Measurements from ENCODE around the gene VSTM4. TPM values are rescaled to one million over a fixed set of nuclear protein-coding genes. Genes with fewer than 3 reads are reported as not detected.

VSTM4 gene
- total and polyA plus RNA-seq, 2 experiments from 2014 or later, result 0.21 to 0.66 TPM

GRCh38 chr10:49153115-49153514, 37.8 kb upstream of the VSTM4 start:
- DNase-seq (ENCODE audit: low spot score) (no peak), ATAC-seq (no peak)
- Mint-ChIP-seq H3K36me3 (ENCODE audit: low read depth) (peaks cover 5% of the 10 kb centered on the region; the same call in 2 of the 3 replicates), H3K27me3 (ENCODE audit: insufficient read depth, low read depth, poor library complexity) (peaks cover 2% of the 10 kb centered on the region), H3K4me3 (no peak overlapping the region), H3K4me1 (peaks cover 8% of the 10 kb centered on the region), H3K27ac (no peak overlapping the region), H3K9me3 (peaks cover 7% of the 10 kb centered on the region)
- Histone ChIP-seq H3K9me2 (ENCODE audit: insufficient read depth) (peaks cover 21% of the 10 kb centered on the region; the same call in 1 of the 2 replicates), H2AFZ (no peak overlapping the region), H4K20me1 (replicated peaks; ENCODE audit: insufficient read depth) (no peaks in the 10 kb centered on the region), H3K79me2 (replicated peaks; ENCODE audit: insufficient read depth) (no peaks in the 10 kb centered on the region), H3K27me3 (ENCODE audit: insufficient read depth) (no peaks in the 10 kb centered on the region), H3K4me3 (no peak overlapping the region), H3F3A (replicated peaks; ENCODE audit: low read depth) (no peaks in the 10 kb centered on the region), H3K27ac (ENCODE audit: low read depth) (no peak overlapping the region), H3K4me2 (no peak overlapping the region), H3K4me1 (ENCODE audit: insufficient read depth) (peaks cover 10% of the 10 kb centered on the region; the same call in 1 of the 2 replicates), H3K36me3 (ENCODE audit: insufficient read depth) (no peaks in the 10 kb centered on the region)
- TF ChIP-seq CTCF (conservative IDR thresholded peaks at IDR 0.05; ENCODE audit: low read depth in 2 of 2), result no peak
- TF ChIP-seq STAT1 (IDR thresholded peaks at IDR 0.05; ENCODE audit: unreplicated experiment), result no peak
- TF ChIP-seq, protein P1, sequence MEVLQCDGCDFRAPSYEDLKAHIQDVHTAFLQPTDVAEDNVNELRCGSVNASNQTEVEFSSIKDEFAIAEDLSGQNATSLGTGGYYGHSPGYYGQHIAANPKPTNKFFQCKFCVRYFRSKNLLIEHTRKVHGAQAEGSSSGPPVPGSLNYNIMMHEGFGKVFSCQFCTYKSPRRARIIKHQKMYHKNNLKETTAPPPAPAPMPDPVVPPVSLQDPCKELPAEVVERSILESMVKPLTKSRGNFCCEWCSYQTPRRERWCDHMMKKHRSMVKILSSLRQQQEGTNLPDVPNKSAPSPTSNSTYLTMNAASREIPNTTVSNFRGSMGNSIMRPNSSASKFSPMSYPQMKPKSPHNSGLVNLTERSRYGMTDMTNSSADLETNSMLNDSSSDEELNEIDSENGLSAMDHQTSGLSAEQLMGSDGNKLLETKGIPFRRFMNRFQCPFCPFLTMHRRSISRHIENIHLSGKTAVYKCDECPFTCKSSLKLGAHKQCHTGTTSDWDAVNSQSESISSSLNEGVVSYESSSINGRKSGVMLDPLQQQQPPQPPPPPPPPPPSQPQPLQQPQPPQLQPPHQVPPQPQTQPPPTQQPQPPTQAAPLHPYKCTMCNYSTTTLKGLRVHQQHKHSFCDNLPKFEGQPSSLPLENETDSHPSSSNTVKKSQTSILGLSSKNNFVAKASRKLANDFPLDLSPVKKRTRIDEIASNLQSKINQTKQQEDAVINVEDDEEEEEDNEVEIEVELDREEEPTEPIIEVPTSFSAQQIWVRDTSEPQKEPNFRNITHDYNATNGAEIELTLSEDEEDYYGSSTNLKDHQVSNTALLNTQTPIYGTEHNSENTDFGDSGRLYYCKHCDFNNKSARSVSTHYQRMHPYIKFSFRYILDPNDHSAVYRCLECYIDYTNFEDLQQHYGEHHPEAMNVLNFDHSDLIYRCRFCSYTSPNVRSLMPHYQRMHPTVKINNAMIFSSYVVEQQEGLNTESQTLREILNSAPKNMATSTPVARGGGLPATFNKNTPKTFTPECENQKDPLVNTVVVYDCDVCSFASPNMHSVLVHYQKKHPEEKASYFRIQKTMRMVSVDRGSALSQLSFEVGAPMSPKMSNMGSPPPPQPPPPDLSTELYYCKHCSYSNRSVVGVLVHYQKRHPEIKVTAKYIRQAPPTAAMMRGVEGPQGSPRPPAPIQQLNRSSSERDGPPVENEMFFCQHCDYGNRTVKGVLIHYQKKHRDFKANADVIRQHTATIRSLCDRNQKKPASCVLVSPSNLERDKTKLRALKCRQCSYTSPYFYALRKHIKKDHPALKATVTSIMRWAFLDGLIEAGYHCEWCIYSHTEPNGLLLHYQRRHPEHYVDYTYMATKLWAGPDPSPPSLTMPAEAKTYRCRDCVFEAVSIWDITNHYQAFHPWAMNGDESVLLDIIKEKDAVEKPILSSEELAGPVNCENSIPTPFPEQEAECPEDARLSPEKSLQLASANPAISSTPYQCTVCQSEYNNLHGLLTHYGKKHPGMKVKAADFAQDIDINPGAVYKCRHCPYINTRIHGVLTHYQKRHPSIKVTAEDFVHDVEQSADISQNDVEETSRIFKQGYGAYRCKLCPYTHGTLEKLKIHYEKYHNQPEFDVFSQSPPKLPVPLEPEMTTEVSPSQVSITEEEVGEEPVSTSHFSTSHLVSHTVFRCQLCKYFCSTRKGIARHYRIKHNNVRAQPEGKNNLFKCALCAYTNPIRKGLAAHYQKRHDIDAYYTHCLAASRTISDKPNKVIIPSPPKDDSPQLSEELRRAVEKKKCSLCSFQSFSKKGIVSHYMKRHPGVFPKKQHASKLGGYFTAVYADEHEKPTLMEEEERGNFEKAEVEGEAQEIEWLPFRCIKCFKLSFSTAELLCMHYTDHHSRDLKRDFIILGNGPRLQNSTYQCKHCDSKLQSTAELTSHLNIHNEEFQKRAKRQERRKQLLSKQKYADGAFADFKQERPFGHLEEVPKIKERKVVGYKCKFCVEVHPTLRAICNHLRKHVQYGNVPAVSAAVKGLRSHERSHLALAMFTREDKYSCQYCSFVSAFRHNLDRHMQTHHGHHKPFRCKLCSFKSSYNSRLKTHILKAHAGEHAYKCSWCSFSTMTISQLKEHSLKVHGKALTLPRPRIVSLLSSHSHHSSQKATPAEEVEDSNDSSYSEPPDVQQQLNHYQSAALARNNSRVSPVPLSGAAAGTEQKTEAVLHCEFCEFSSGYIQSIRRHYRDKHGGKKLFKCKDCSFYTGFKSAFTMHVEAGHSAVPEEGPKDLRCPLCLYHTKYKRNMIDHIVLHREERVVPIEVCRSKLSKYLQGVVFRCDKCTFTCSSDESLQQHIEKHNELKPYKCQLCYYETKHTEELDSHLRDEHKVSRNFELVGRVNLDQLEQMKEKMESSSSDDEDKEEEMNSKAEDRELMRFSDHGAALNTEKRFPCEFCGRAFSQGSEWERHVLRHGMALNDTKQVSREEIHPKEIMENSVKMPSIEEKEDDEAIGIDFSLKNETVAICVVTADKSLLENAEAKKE (CRISPR knock-in tag; IDR thresholded peaks at IDR 0.05), result no peak
- no peak for TF ChIP-seq EZH2phosphoT487 (IDR thresholded peaks at IDR 0.05; ENCODE audit: unreplicated experiment)
- TF ChIP-seq ZNF331 (CRISPR knock-in tag; IDR thresholded peaks at IDR 0.05; ENCODE audit: low read depth), result no peak
- TF ChIP-seq NANOG (IDR thresholded peaks at IDR 0.05; ENCODE audit: borderline replicate concordance), result no peak
- no peak for TF ChIP-seq CREB1 (CRISPR knock-in tag; IDR thresholded peaks at IDR 0.05; ENCODE audit: low read depth)
- TF ChIP-seq EZH2 (IDR thresholded peaks at IDR 0.05; ENCODE audit: low read depth, unreplicated experiment), result no peak
- no peak for TF ChIP-seq ETS1 (IDR thresholded peaks at IDR 0.05)
- no peak for TF ChIP-seq JUNB (IDR thresholded peaks at IDR 0.05; ENCODE audit: unreplicated experiment)
- TF ChIP-seq POLR2AphosphoS5 (IDR thresholded peaks at IDR 0.05; ENCODE audit: low read depth), result no peak
- no peak for TF ChIP-seq REST (IDR thresholded peaks at IDR 0.05; ENCODE audit: unreplicated experiment)
- no peak for TF ChIP-seq ZNF114 (CRISPR knock-in tag; IDR thresholded peaks at IDR 0.05)

Measured in GM23338 (cell line).